SJCRH30 (cell line): Measurements from ENCODE around the gene LY6G5C. TPM values are rescaled to one million over a fixed set of nuclear protein-coding genes. Genes with fewer than 3 reads are reported as not detected.

ENCODE experiments used
- DNase-seq, 2 experiments: peaks; one replicate each; pipeline ENCODE4 v3.0.0-alpha.2; 2015 to 2020
- H3K27ac ChIP-seq: fragments of 250-450 bp; sonication (Bioruptor Pico); 2 replicates; pipeline ENCODE4 v1.5.1; 2020; ENCODE audit warnings: mild to moderate bottlenecking, moderate library complexity
- H3K27me3 ChIP-seq: fragments of 250-450 bp; sonication (Bioruptor Pico); 2 replicates; pipeline ENCODE4 v1.5.1; 2020; ENCODE audit warnings: mild to moderate bottlenecking, moderate library complexity
- H3K36me3 ChIP-seq: fragments of 250-450 bp; sonication (Bioruptor Pico); 2 replicates; pipeline ENCODE4 v1.5.1; 2020; ENCODE audit warnings: mild to moderate bottlenecking, moderate library complexity
- H3K4me1 ChIP-seq: fragments of 250-450 bp; sonication (Bioruptor Pico); 2 replicates; pipeline ENCODE4 v1.5.1; 2020; ENCODE audit warnings: mild to moderate bottlenecking, moderate library complexity
- H3K4me3 ChIP-seq: fragments of 250-450 bp; sonication (Bioruptor Pico); 2 replicates; pipeline ENCODE4 v1.5.1; 2020; ENCODE audit warnings: mild to moderate bottlenecking, moderate library complexity
- H3K9me3 ChIP-seq: fragments of 250-450 bp; sonication (Bioruptor Pico); replicated peaks from 2 replicates; pipeline ENCODE4 v1.5.1; 2020; ENCODE audit warnings: mild to moderate bottlenecking, moderate library complexity
- total RNA-seq: library from RNA; depleted of rRNA; stranded (reverse); fragments of >200 nt; shearing (Covaris generic); gene quantifications from 2 replicates; pipeline ENCODE4 v1.2.3, GENCODE V29; 2014

LY6G5C gene
- total RNA-seq, 1 experiment from 2014 or later, result 1.6 TPM

DNA sequence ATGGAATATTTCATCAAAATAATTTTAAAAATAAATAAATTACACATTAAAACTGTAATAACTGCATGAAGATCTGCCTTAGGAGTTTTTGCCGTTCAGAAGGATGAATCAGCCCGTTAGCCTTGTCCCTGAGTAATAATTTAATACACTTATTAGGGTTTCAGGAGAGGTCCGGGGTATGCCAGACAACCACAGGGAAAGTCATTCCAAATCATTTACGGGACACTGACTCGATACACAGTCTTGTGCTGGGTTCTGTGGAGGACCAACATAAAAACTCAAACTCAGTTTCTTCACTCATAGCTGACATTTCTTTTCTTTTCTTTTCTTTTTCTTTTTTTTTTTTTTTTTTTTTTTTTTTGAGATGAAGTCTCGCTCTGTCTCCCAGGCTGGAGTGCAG lies 25.1 kb upstream of the LY6G5C start:
- Histone ChIP-seq H3K4me3 (no peak overlapping the region), H3K36me3 (no peaks in the 10 kb centered on the region), H3K4me1 (peaks cover 10% of the 10 kb centered on the region), H3K9me3 (no peaks in the 10 kb centered on the region), H3K27ac (no peak overlapping the region), H3K27me3 (no peaks in the 10 kb centered on the region)
- no peak for DNase-seq

GRCh38 chr6:31702819-31703716 lies 22.2 kb upstream of the LY6G5C start, which contains the start of gene ABHD16A:
Gene ABHD16A (minus strand): TSS chr6:31703324. CDS start chr6:31703281, 43 bp downstream.
- Histone ChIP-seq H3K36me3 (no peaks in the 10 kb centered on the region), H3K4me1 (peaks cover 10% of the 10 kb centered on the region), H3K4me3 (peak within 1 kb of the TSS; percentile 79), H3K27ac (peak within 1 kb of the TSS; percentile 68), H3K27me3 (no peaks in the 10 kb centered on the region), H3K9me3 (no peaks in the 10 kb centered on the region)
- DNase-seq, result peak; percentile 97 to 98

- Histone ChIP-seq H3K4me1 (peaks cover 10% of the 10 kb centered on the region), H3K27me3 (no peaks in the 10 kb centered on the region), H3K4me3 (peak overlapping the region; percentile 79), H3K9me3 (no peaks in the 10 kb centered on the region), H3K27ac (peak overlapping the region; percentile 68), H3K36me3 (no peaks in the 10 kb centered on the region)
- no peak for DNase-seq
Measured at GRCh38 chr6:31702405-31702818, 21.5 kb upstream of the LY6G5C start.

GRCh38 chr6:31701666-31702404 lies 21.0 kb upstream of the LY6G5C start:
- no peaks in the 10 kb centered on the region for H3K36me3 ChIP-seq
- H3K4me1 ChIP-seq, result peaks cover 10% of the 10 kb centered on the region
- H3K27me3 ChIP-seq, result no peaks in the 10 kb centered on the region
- peak; percentile 48 to 54 for DNase-seq
- H3K9me3 ChIP-seq, result no peaks in the 10 kb centered on the region
- H3K4me3 ChIP-seq, result peak overlapping the region; percentile 79
- H3K27ac ChIP-seq, result no peak overlapping the region

- DNase-seq, result no peak
- H3K9me3 ChIP-seq, result no peaks in the 10 kb centered on the region
- H3K27me3 ChIP-seq, result no peaks in the 10 kb centered on the region
- no peak overlapping the region for H3K27ac ChIP-seq
- H3K36me3 ChIP-seq, result no peaks in the 10 kb centered on the region
- peaks cover 10% of the 10 kb centered on the region for H3K4me1 ChIP-seq
- H3K4me3 ChIP-seq, result no peak overlapping the region
Measured at GRCh38 chr6:31700740-31701401, 20.0 kb upstream of the LY6G5C start.

- Histone ChIP-seq H3K4me1 (peaks cover 10% of the 10 kb centered on the region), H3K4me3 (no peak overlapping the region), H3K36me3 (no peaks in the 10 kb centered on the region; the same call in 1 of the 2 replicates), H3K27me3 (no peaks in the 10 kb centered on the region), H3K9me3 (no peaks in the 10 kb centered on the region), H3K27ac (no peak overlapping the region)
- DNase-seq, result no peak
Measured at GRCh38 chr6:31697555-31697954, 16.7 kb upstream of the LY6G5C start.

DNA sequence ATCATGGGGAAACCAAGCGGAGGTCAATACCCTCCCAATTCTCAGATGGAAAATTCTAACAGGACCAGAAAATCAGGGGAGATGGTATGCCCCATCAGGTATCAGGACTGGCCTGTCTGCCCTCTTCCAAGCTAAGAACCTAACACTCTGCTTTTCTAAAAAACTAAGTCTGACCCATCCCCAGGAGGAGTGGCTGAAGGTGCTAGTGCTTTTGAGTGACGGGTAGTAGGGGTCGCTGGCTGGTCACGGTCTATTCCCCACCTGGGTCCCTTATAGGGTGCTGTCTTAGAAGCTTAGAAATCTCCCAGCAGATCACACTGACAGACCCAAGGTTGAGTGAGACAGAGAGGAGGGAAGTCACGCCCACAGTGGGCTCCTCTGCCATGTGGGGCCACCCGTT lies 12.7 kb upstream of the LY6G5C start:
- Histone ChIP-seq H3K36me3 (peaks cover 3% of the 10 kb centered on the region), H3K27me3 (no peaks in the 10 kb centered on the region), H3K4me1 (no peaks in the 10 kb centered on the region), H3K4me3 (no peak overlapping the region), H3K27ac (no peak overlapping the region), H3K9me3 (no peaks in the 10 kb centered on the region)
- no peak for DNase-seq

GRCh38 chr6:31692886-31693285 lies 12.0 kb upstream of the LY6G5C start:
- DNase-seq, result no peak
- H3K4me1 ChIP-seq, result peaks cover under 1% of the 10 kb centered on the region; the same call in 1 of the 2 replicates
- no peak overlapping the region for H3K27ac ChIP-seq
- no peaks in the 10 kb centered on the region for H3K9me3 ChIP-seq
- no peaks in the 10 kb centered on the region for H3K27me3 ChIP-seq
- H3K36me3 ChIP-seq, result peaks cover 3% of the 10 kb centered on the region
- H3K4me3 ChIP-seq, result no peak overlapping the region

DNA sequence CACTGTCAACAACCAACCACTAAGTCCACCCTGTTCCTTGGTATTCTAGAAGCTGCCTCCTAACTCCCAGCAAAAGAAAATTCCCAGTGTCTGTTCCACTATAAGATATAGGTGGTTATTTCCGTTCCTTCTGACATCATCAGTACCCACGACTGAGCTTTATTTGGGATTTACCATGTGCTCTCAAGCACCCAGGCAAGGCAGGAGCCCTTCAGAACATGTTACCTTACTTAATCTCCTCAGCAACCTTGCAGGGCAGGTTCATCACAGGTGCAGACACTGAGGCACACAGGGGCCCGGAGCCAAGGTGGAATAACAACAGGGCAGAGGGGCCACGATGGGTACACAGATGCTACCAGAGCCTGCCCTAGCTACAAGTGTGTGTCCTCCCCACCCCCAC lies 11.5 kb upstream of the LY6G5C start:
- peaks cover 5% of the 10 kb centered on the region for H3K4me1 ChIP-seq
- H3K4me3 ChIP-seq, result no peak overlapping the region
- no peak overlapping the region for H3K27ac ChIP-seq
- H3K27me3 ChIP-seq, result no peaks in the 10 kb centered on the region
- H3K36me3 ChIP-seq, result peaks cover 3% of the 10 kb centered on the region
- no peaks in the 10 kb centered on the region for H3K9me3 ChIP-seq
- no peak for DNase-seq

GRCh38 chr6:31691564-31692108 lies 10.8 kb upstream of the LY6G5C start:
- Histone ChIP-seq H3K9me3 (no peaks in the 10 kb centered on the region), H3K4me1 (peaks cover 10% of the 10 kb centered on the region), H3K36me3 (peaks cover 7% of the 10 kb centered on the region), H3K27ac (no peak overlapping the region), H3K4me3 (no peak overlapping the region), H3K27me3 (no peaks in the 10 kb centered on the region)
- DNase-seq, result no peak

DNA sequence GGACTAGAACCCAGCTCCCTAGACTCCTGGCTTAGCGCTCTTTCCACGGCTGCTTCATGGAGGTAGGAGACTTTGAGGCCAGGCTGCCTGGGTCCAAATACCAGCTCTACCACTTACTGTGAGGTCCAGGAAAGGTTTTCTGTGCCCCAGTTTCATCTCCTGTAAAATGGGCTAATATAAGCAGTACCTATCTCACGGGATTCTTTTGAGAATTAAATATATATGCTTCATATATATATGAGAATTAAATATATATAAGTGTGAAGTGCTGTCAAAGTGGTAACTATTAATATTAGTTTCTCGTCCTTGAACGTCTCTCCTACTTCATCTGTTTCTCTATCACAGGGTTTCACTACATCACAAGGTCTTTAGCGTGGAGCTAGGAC lies 10.2 kb upstream of the LY6G5C start:
- H3K36me3 ChIP-seq, result peaks cover 7% of the 10 kb centered on the region
- H3K27ac ChIP-seq, result no peak overlapping the region
- H3K27me3 ChIP-seq, result no peaks in the 10 kb centered on the region
- DNase-seq, result no peak
- no peak overlapping the region for H3K4me3 ChIP-seq
- H3K4me1 ChIP-seq, result peaks cover 10% of the 10 kb centered on the region
- H3K9me3 ChIP-seq, result no peaks in the 10 kb centered on the region

- no peak for DNase-seq
- no peaks in the 10 kb centered on the region for H3K9me3 ChIP-seq
Measured at GRCh38 chr6:31690231-31691077, 9.6 kb upstream of the LY6G5C start.

GRCh38 chr6:31689249-31690110 lies 8.6 kb upstream of the LY6G5C start:
- Histone ChIP-seq H3K27ac (no peak overlapping the region), H3K36me3 (peaks cover 7% of the 10 kb centered on the region), H3K27me3 (no peaks in the 10 kb centered on the region), H3K4me1 (peaks cover 10% of the 10 kb centered on the region), H3K9me3 (no peaks in the 10 kb centered on the region), H3K4me3 (no peak overlapping the region)
- DNase-seq, result no peak

More at GRCh38 chr6:31690231-31691077, 9.6 kb upstream of the LY6G5C start:
- Histone ChIP-seq H3K36me3 (peaks cover 7% of the 10 kb centered on the region), H3K4me3 (no peak overlapping the region), H3K27ac (no peak overlapping the region), H3K27me3 (no peaks in the 10 kb centered on the region), H3K4me1 (peaks cover 10% of the 10 kb centered on the region)
